ENCODE results near the gene XRN1.
"Not testable (repeated sequence)": the region's sequence is repeated elsewhere in the genome, so short reads cannot be mapped to it uniquely, and the experiment has no call there.

Gene XRN1

DNA sequence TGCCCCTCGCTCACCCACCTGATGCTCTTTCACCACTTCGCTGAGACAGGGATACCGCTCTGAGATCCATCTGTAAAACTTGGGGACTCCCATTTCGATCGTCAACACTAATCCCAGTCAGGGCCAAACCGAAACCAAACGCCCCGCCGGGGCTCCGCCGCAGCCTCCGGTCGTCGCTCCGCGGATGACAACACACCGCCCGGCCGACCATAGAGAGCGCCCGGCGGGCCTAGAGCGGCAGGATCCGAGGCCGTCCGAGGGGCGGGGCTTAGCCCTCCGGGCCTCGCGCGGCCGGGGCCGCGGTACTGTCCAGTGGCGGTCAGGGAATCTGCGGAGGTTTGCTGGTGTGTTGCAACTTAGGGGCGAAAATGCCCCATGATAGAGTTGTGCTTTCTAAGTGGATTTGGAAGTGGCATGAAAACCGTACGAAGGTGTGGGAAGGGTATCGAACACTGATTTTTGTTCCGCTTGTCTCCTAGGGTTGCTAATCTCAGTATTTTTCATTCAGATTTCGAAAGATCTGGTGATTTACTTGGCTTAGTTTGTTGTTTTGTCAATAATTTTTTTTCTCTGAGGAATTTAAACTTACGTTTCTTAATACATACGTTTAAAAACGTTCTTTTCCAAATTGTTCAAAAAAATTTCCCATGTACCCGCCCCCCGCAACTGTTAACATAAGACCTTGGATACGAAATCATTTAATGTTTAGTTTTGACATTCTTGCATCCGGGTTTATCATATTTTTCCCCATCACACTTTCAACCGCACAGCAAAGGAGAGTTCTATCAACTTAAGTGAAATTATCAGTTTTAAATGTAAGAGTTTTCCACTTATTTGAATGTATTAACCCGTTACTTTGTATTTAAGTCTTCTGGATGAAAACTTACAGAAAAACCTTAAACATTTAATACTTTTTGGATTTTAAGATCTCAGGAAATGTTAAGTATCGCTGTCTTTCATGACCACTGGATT lies at the start of gene XRN1:
TSS of gene XRN1 (minus strand) at position 186 of the 972 bp plus-strand sequence. CDS start at position 93, 93 bp downstream.
- DNase-seq: peak; percentile 96

GRCh38 chr3:142495103-142495502 lies 47.3 kb upstream of the XRN1 start:
- DNase-seq: no peak

- no peak for DNase-seq
These were observed 44.3 kb upstream of the XRN1 start for GRCh38 chr3:142492184-142492583.

- no peak for DNase-seq
These were observed 41.9 kb upstream of the XRN1 start for GRCh38 chr3:142489572-142490323.

DNA sequence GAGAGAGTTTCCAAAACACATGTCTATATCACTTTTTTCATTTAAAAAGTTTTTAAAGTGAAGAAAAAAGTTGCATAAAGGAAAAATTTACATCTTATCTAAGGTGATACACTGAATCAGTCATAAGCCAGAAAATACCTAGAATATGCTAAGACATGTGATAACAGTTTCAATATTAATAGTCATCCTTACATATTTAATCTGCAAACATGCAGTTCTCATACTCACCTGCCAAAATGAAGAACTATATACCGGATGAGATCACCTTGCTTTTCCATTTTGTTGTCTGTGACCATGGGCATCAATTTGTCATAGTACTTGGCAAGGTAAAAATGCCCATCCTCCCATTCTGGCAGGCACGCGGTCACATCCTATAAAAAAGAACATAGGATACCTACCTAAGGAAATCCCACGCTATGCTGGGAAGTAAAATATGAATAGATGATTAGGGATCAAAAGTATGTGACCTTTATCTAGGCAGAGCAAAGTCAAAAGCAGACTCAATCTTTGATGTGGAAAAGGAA lies 37.1 kb upstream of the XRN1 start:
- no peak for DNase-seq

GRCh38 chr3:142481196-142481595 lies 33.4 kb upstream of the XRN1 start:
- no peak for DNase-seq

GRCh38 chr3:142470826-142471225 lies 23.0 kb upstream of the XRN1 start:
- DNase-seq: no peak

DNA sequence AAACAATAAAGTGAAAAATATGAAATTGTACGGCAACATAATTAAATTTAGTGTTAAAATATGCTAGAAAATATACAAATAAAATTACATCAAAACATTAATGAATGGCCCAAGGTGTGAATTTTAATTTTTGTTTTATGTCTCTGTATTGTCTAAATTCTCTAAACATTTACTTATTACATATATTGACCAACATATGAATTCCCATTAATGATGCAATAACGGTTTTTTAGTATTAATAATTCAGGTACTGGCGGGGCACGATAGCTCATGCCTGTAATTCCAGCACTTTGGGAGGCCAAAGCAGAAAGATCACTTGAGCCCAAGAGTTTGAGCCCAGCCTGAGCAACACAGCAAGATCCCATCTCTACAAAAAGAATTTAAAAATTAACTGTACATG lies 20.6 kb upstream of the XRN1 start:
- DNase-seq: no peak

DNA sequence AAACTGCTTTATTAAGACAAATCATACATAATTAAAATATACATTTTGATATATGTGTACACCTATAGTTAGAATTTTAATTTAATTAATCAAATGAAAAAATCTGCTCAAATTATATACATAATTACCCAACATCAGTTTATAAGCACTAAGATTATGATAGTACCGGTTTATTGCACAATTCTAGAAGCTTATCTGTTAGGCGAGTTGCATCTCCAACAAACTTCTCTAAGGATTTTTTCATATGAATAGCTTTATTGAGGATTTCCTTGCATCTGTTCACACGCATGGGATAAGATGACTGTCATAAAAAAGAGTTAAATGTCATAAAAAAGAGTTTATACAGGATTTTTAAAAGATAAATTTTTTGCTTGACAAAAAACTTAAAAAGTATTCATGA lies 19.9 kb upstream of the XRN1 start:
- no peak for DNase-seq

GRCh38 chr3:142460689-142461088 lies 12.9 kb upstream of the XRN1 start:
- no peak for DNase-seq

- DNase-seq: no peak
These were observed 12.1 kb upstream of the XRN1 start for GRCh38 chr3:142459929-142460328.

DNA sequence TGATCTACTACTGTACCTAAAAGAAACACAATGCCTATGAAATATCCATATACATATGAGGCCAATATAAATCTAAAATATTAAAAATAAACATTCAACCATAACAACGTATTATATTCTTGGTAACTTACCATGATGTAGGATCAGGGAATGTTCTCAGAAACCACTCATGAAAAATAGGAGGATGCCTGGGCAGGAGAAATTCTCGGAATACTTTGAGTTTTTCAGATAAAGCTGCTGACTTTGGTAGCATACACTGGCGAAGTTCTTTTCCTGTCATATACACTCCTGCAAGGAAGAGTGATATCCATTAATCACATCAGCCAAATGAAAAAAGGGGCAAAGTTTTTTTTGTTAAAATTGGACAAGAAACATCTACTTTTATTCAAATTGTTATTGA lies 11.3 kb upstream of the XRN1 start:
- no peak for DNase-seq

- no peak for DNase-seq
These were observed 3.0 kb upstream of the XRN1 start for GRCh38 chr3:142450881-142451280.

DNA sequence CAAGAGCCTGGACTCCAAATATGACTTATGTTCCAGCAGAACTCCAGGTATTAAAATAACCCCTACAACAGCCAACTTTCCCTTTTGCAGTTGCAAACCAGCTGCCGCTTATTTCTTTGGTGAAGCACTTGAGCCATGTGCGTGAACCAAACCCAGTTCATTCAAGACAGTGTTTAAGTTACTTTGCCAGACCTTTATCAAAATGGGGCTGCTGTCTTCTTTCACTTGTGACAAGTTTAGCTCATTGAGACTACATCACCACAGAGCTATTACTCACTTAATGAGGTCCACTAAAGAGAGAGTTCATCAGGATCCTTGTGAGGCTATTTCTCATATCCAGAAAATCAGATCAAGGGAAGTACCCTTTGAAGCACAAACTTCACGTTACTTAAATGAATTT lies 2.4 kb upstream of the XRN1 start:
- no peak for DNase-seq

DNA sequence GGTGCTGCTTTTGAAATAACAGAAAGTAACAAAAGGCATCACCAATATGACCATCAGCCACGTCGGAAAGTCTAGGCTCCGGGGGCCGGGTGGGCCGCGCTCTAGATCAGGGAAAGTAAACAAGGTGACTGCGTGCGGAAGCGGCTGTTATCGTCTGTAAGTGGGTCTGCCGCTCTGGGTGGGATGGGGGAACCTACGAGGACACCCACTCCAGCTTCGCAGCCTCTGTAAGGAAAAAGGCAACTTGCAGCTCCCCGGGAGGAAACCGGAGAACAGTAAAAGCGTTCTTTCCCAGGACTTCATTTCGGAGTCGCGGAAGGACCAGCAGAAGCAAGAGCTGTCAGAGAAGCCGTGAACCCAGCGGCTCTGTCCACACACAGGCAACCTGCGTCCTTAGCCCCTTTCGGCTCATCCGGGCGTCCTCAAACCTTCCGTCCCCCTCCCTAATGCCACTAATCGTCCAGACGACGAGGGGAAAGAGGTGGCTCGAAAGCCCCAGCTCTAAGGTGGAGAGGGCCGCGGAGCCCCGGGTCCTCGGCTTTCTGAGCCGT lies 461 bp downstream of the XRN1 start:
- DNase-seq: peak; percentile 61

- no peak for DNase-seq
These were observed 2.0 kb downstream of the XRN1 start for GRCh38 chr3:142445816-142446254.

DNA sequence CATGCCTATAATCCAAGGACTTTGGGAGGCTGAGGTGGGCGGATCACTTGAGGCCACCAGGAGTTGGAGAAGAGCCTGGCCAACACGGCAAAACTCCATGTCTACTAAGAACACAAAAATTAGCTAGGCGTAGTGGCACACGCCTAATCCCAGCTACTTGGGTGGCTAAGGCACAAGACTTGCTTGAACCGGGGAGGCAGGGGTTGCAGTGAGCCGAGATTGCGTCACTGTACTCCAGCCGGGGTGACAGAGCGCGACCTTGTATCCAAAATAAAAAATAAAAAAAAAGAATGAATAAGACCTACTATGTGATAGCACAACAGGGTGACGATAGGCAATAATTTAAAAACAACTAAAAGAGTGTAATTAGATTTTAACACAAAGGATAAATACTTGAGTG lies 3.5 kb downstream of the XRN1 start:
- no peak for DNase-seq

DNA sequence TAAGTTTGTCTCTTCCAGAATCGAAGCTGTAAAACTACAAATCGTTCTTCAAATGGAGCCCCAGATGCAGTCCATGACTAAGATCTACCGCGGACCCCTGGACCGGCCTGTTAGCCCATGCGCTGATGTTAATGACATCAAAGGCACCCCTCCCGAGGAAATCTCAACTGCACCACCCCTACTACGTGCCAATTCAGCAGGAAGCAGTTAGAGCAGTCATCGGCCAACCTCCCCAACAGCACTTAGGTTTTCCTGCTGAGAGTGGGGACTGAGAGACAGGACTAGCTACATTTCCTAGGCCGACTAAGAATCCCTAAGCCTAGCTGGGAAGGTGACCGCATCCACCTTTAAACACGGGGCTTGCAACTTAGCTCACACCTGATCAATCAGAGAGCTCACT lies 4.8 kb downstream of the XRN1 start:
- DNase-seq: not testable (repeated sequence)

DNA sequence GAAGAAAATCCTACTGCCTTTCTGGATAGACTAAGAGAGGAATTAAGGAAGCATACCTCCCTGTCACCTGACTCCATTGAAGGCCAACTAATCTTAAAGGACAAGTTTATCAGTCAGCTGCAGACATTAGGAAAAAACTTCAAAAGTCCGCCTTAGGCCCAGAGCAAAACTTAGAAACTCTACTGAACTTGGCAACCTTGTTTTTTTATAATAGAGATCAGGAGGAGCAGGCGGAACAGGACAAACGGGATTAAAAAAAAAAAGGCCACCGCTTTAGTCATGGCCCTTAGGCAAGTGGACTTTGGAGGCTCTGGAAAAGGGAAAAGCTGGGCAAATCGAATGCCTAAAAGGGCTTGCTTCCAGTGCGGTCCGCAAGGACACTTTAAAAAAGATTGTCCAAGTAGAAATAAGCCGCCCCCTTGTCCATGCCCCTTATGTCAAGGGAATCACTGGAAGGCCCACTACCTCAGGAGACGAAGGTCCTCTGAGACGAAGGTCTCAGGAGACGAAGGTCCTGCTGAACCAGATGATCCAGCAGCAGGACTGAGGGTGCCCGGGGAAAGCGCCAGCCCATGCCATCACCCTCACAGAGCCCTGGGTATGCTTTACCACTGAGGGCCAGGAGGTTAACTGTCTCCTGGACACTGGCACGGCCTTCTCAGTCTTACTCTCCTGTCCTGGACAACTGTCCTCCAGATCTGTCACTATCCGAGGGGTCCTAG lies 8.2 kb downstream of the XRN1 start:
- DNase-seq: not testable (repeated sequence)

GRCh38 chr3:142438096-142438495 lies 9.7 kb downstream of the XRN1 start:
- DNase-seq: not testable (repeated sequence)

- DNase-seq: no peak
These were observed 10.8 kb downstream of the XRN1 start for GRCh38 chr3:142436951-142437585.

- no peak for DNase-seq
These were observed 13.3 kb downstream of the XRN1 start for GRCh38 chr3:142434503-142434902.

Measured in femur (tissue), 1 donor.